OCI-LY7 (cell line): ENCODE results near the gene MAP4K2.

ENCODE experiments used
- CTCF ChIP-seq: fragments of 200-600 bp; sonication (generic); conservative IDR thresholded peaks from 2 replicates; pipeline ENCODE4 v1.5.1; 2014; ENCODE audit warnings: mild to moderate bottlenecking, antibody characterized with exemption, low read length, moderate library complexity, mixed read lengths
- EZH2phosphoT487 ChIP-seq: fragments of 200-600 bp; sonication (generic); IDR thresholded peaks from 2 replicates; pipeline ENCODE4 v1.6.1; 2018; ENCODE audit warnings: low read depth, borderline replicate concordance, mild to moderate bottlenecking, mixed run types, antibody characterized with exemption, low read length, moderate library complexity, mixed read lengths

GRCh38 chr11:64752175-64752970, 50.6 kb downstream of the MAP4K2 start:
- TF ChIP-seq CTCF (no peak), EZH2phosphoT487 (no peak)
